Astrocyte (in vitro differentiated cells and primary cell): ENCODE data around the gene FSIP1. TPM values are rescaled to one million over a fixed set of nuclear protein-coding genes. Genes with fewer than 3 reads are reported as not detected.

ENCODE experiments used
- DNase-seq: peaks from one replicate; pipeline ENCODE4 v3.0.0-alpha.2; 2010; ENCODE audit warnings: low read depth
- FAIRE-seq: peaks from 2 replicates; lab custom pipeline; 2011; peaks lifted over from hg19 to GRCh38; lab: Jason Lieb, UNC
- H2AFZ ChIP-seq: 2 replicates; pipeline ENCODE4 v1.6.0; 2012; ENCODE audit warnings: low read depth, low read length, inconsistent platforms
- H3K27ac ChIP-seq: 2 replicates; pipeline ENCODE4 v1.5.1; 2011; ENCODE audit warnings: low read depth, low read length, inconsistent platforms
- H3K27me3 ChIP-seq: 2 replicates; pipeline ENCODE4 v1.6.0; 2011; ENCODE audit warnings: low read length, inconsistent platforms; ENCODE audit not compliant: insufficient read depth
- H3K36me3 ChIP-seq: 2 replicates; pipeline ENCODE4 v1.5.1; 2011; ENCODE audit warnings: low read length, inconsistent platforms; ENCODE audit not compliant: insufficient read depth
- H3K4me1 ChIP-seq: 2 replicates; pipeline ENCODE4 v1.5.1; 2011; ENCODE audit warnings: low read length, inconsistent platforms; ENCODE audit not compliant: insufficient read depth
- H3K4me2 ChIP-seq: 2 replicates; pipeline ENCODE4 v1.6.0; 2012; ENCODE audit warnings: low read length, inconsistent platforms
- H3K4me3 ChIP-seq: 2 replicates; pipeline ENCODE4 v1.5.1; 2011; ENCODE audit warnings: low read depth, mild to moderate bottlenecking, low read length, inconsistent platforms; ENCODE audit not compliant: insufficient read depth
- H3K79me2 ChIP-seq: 2 replicates; pipeline ENCODE4 v1.6.0; 2012; ENCODE audit warnings: mild to moderate bottlenecking, low read length, inconsistent platforms; ENCODE audit not compliant: insufficient read depth
- H3K9ac ChIP-seq: 2 replicates; pipeline ENCODE4 v1.6.0; 2012; ENCODE audit warnings: mild to moderate bottlenecking, low read length, inconsistent platforms
- H3K9me3 ChIP-seq: 2 replicates; pipeline ENCODE4 v1.5.1; 2012; ENCODE audit warnings: low read depth, mild to moderate bottlenecking, low read length, inconsistent platforms; ENCODE audit not compliant: insufficient read depth
- H4K20me1 ChIP-seq: 2 replicates; pipeline ENCODE4 v1.6.0; 2012; ENCODE audit warnings: low read length, inconsistent platforms; ENCODE audit not compliant: insufficient read depth
- H3K27ac Mint-ChIP-seq: one replicate; pipeline ENCODE4 v1.8.0; 2021; ENCODE audit warnings: mild to moderate bottlenecking, mixed read lengths; ENCODE audit not compliant: unreplicated experiment
- H3K27me3 Mint-ChIP-seq: one replicate; pipeline ENCODE4 v1.8.0; 2021; ENCODE audit warnings: low read depth, mixed read lengths; ENCODE audit not compliant: unreplicated experiment
- H3K36me3 Mint-ChIP-seq: one replicate; pipeline ENCODE4 v1.8.0; 2021; ENCODE audit warnings: low read depth, mixed read lengths; ENCODE audit not compliant: unreplicated experiment
- H3K4me1 Mint-ChIP-seq: one replicate; pipeline ENCODE4 v1.8.0; 2021; ENCODE audit warnings: low read depth, mixed read lengths; ENCODE audit not compliant: unreplicated experiment
- H3K4me3 Mint-ChIP-seq: one replicate; pipeline ENCODE4 v1.8.0; 2021; ENCODE audit warnings: mild to moderate bottlenecking, moderate library complexity, mixed read lengths; ENCODE audit not compliant: unreplicated experiment
- H3K9me3 Mint-ChIP-seq: one replicate; pipeline ENCODE4 v1.8.0; 2021; ENCODE audit warnings: mild to moderate bottlenecking, mixed read lengths; ENCODE audit not compliant: unreplicated experiment
- EZH2 ChIP-seq: IDR thresholded peaks from 2 replicates; pipeline ENCODE4 v1.6.1; 2012; ENCODE audit warnings: mild to moderate bottlenecking, low read length, inconsistent platforms; ENCODE audit not compliant: insufficient read depth
- total RNA-seq: library from RNA; stranded (reverse); gene quantifications from 2 replicates; pipeline ENCODE4 v1.2.1, GENCODE V29; 2021
- TF ChIP-seq, protein P1 (sequence below): IDR thresholded peaks from 2 replicates; pipeline ENCODE4 v1.5.1; 2011; ENCODE audit warnings: low read depth, mild to moderate bottlenecking, inconsistent platforms, low read length, moderate library complexity; ENCODE audit not compliant: insufficient read depth

The FSIP1 gene
- total RNA-seq, 1 donor from 2014 or later = 0.77 TPM

GRCh38 chr15:39565851-39566250 lies 216.8 kb downstream of the FSIP1 start:
- no peaks in the 10 kb centered on the region for H3K36me3 Mint-ChIP-seq
- H3K27me3 Mint-ChIP-seq = no peaks in the 10 kb centered on the region
- Histone ChIP-seq H3K27ac (no peak overlapping the region), H3K36me3 (no peaks in the 10 kb centered on the region), H3K4me1 (no peaks in the 10 kb centered on the region), H2AFZ (no peak overlapping the region), H3K4me3 (no peak overlapping the region), H3K27me3 (no peaks in the 10 kb centered on the region), H3K79me2 (no peaks in the 10 kb centered on the region), H4K20me1 (no peaks in the 10 kb centered on the region), H3K9ac (no peak overlapping the region), H3K9me3 (no peaks in the 10 kb centered on the region), H3K4me2 (no peak overlapping the region)
- TF ChIP-seq, protein P1, sequence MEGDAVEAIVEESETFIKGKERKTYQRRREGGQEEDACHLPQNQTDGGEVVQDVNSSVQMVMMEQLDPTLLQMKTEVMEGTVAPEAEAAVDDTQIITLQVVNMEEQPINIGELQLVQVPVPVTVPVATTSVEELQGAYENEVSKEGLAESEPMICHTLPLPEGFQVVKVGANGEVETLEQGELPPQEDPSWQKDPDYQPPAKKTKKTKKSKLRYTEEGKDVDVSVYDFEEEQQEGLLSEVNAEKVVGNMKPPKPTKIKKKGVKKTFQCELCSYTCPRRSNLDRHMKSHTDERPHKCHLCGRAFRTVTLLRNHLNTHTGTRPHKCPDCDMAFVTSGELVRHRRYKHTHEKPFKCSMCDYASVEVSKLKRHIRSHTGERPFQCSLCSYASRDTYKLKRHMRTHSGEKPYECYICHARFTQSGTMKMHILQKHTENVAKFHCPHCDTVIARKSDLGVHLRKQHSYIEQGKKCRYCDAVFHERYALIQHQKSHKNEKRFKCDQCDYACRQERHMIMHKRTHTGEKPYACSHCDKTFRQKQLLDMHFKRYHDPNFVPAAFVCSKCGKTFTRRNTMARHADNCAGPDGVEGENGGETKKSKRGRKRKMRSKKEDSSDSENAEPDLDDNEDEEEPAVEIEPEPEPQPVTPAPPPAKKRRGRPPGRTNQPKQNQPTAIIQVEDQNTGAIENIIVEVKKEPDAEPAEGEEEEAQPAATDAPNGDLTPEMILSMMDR = no peak
- TF ChIP-seq EZH2 = no peak
- H3K9me3 Mint-ChIP-seq = peaks cover 3% of the 10 kb centered on the region
- FAIRE-seq (no peak), DNase-seq (no peak)
- no peak overlapping the region for H3K4me3 Mint-ChIP-seq
- no peak overlapping the region for H3K27ac Mint-ChIP-seq
- no peaks in the 10 kb centered on the region for H3K4me1 Mint-ChIP-seq

GRCh38 chr15:39564972-39565665 lies 217.5 kb downstream of the FSIP1 start:
- Mint-ChIP-seq H3K27me3 (no peaks in the 10 kb centered on the region), H3K4me3 (no peak overlapping the region), H3K9me3 (peaks cover 3% of the 10 kb centered on the region), H3K4me1 (no peaks in the 10 kb centered on the region), H3K27ac (no peak overlapping the region), H3K36me3 (no peaks in the 10 kb centered on the region)
- H4K20me1 ChIP-seq = no peaks in the 10 kb centered on the region
- DNase-seq = no peak
- TF ChIP-seq, protein P1 = no peak
- no peak for TF ChIP-seq EZH2
- no peak overlapping the region for H2AFZ ChIP-seq
- H3K9me3 ChIP-seq = no peaks in the 10 kb centered on the region
- H3K36me3 ChIP-seq = no peaks in the 10 kb centered on the region
- H3K27me3 ChIP-seq = no peaks in the 10 kb centered on the region
- no peak overlapping the region for H3K4me2 ChIP-seq
- no peaks in the 10 kb centered on the region for H3K4me1 ChIP-seq
- no peak overlapping the region for H3K27ac ChIP-seq
- H3K79me2 ChIP-seq = no peaks in the 10 kb centered on the region
- no peak overlapping the region for H3K4me3 ChIP-seq
- H3K9ac ChIP-seq = no peak overlapping the region
- no peak for FAIRE-seq

DNA sequence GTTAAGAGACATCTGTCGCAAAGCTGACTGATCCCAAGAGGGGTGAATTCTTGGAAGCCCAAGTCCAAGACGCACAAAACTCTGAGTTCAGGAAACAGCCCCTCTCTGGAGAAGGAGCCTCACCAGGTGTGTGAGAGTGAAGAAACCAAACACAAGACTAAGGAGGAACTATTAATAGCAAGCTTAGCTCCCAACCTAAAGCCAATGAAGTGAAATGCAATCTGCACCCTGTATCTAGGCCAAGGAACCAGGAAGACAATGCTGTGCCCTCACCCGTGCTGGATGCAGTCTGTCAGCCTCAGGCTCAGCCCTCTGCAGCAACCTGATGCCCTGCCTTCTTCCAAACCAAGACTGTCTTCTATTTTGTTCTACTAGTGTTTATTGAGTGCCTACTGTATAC lies 224.2 kb downstream of the FSIP1 start:
- Histone ChIP-seq H3K9ac (no peak overlapping the region), H2AFZ (no peak overlapping the region), H4K20me1 (no peaks in the 10 kb centered on the region), H3K9me3 (no peaks in the 10 kb centered on the region), H3K4me1 (peaks cover 6% of the 10 kb centered on the region), H3K27me3 (no peaks in the 10 kb centered on the region), H3K4me3 (no peak overlapping the region), H3K79me2 (no peaks in the 10 kb centered on the region), H3K4me2 (no peak overlapping the region), H3K27ac (no peak overlapping the region), H3K36me3 (no peaks in the 10 kb centered on the region)
- Mint-ChIP-seq H3K27me3 (peaks cover 2% of the 10 kb centered on the region), H3K9me3 (peaks cover 1% of the 10 kb centered on the region), H3K4me1 (peaks cover 5% of the 10 kb centered on the region), H3K27ac (no peak overlapping the region), H3K4me3 (no peak overlapping the region), H3K36me3 (no peaks in the 10 kb centered on the region)
- no peak for FAIRE-seq
- TF ChIP-seq, protein P1 = no peak
- no peak for TF ChIP-seq EZH2
- DNase-seq = no peak
